RWPE2 (cell line): ENCODE data around the gene CFDP1.

Experiments used
- ATAC-seq: fragments of 200-7000 bp; cut with Tn5 transposase; 3 replicates; pipeline ENCODE4 v1.9.1; 2021; ENCODE audit warnings: low read depth
- DNase-seq: peaks from one replicate; pipeline ENCODE4 v3.0.0-alpha.2; 2020; ENCODE audit warnings: low spot score
- H3K27ac ChIP-seq: fragments of 450-650 bp; 2 replicates; pipeline ENCODE4 v1.5.1; 2017; ENCODE audit warnings: mild to moderate bottlenecking; ENCODE audit not compliant: poor library complexity, severe bottlenecking
- H3K27me3 ChIP-seq: fragments of 250-450 bp; sonication (Bioruptor Pico); 2 replicates; pipeline ENCODE4 v1.5.1; 2021; ENCODE audit warnings: mild to moderate bottlenecking, moderate library complexity; ENCODE audit not compliant: insufficient read depth, poor library complexity, severe bottlenecking
- H3K36me3 ChIP-seq: fragments of 250-450 bp; sonication (Bioruptor Pico); 2 replicates; pipeline ENCODE4 v1.5.1; 2020; ENCODE audit warnings: low read depth, mild to moderate bottlenecking, moderate library complexity
- H3K4me1 ChIP-seq: fragments of 250-450 bp; sonication (Bioruptor Pico); 2 replicates; pipeline ENCODE4 v1.5.1; 2021; ENCODE audit warnings: mild to moderate bottlenecking, moderate library complexity; ENCODE audit not compliant: insufficient read depth, poor library complexity, severe bottlenecking
- H3K4me3 ChIP-seq: fragments of 250-450 bp; sonication (Bioruptor Pico); 2 replicates; pipeline ENCODE4 v1.5.1; 2021; ENCODE audit warnings: mild to moderate bottlenecking, moderate library complexity; ENCODE audit not compliant: severe bottlenecking
- H3K9me3 ChIP-seq: fragments of 250-450 bp; sonication (Bioruptor Pico); 2 replicates; pipeline ENCODE4 v1.5.1; 2021; ENCODE audit warnings: mild to moderate bottlenecking, moderate library complexity; ENCODE audit not compliant: severe bottlenecking
- TF ChIP-seq, protein P1 (sequence below): fragments of 450-650 bp; IDR thresholded peaks from one replicate; pipeline ENCODE4 v1.5.1; 2017; ENCODE audit warnings: mild to moderate bottlenecking, moderate library complexity; ENCODE audit not compliant: poor library complexity, severe bottlenecking

Gene CFDP1

DNA sequence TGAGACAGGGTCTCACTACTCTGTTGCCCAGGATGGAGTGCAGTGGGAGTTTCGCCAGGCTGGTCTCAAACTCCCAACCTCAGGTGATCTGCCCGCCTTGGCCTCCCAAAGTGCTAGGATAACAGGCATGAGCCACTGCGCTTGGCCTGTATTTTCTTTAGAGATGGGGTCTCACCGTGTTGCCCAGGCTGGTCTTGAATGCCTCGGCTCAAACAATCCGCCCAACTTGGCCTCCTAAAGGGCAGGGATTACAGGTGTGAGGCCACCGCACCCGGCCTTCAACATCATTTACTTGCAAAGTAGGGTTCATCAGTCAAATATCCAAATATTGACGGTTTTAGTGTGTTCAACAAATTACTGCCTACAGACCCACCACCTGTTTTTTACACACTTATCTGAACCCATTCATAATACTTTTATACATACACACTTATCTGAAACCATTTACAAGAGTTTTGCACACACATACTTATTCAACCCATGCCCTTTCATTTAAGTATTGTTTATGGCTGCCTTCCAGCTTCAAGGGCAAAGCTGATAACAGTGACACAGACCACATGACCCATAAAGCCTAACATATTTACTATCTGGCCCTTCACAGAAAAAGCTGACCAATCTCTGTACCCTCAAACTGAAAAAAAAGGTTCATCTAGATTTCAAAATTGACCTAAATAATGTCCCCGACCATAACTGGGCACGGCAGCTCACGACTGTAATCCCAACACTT lies 19.3 kb upstream of the CFDP1 start:
- Histone ChIP-seq H3K27me3 (no peaks in the 10 kb centered on the region), H3K4me3 (no peak overlapping the region), H3K27ac (no peak overlapping the region), H3K36me3 (peaks cover 34% of the 10 kb centered on the region), H3K9me3 (no peaks in the 10 kb centered on the region), H3K4me1 (no peaks in the 10 kb centered on the region)
- ATAC-seq (no peak), DNase-seq (no peak)
- TF ChIP-seq, protein P1, sequence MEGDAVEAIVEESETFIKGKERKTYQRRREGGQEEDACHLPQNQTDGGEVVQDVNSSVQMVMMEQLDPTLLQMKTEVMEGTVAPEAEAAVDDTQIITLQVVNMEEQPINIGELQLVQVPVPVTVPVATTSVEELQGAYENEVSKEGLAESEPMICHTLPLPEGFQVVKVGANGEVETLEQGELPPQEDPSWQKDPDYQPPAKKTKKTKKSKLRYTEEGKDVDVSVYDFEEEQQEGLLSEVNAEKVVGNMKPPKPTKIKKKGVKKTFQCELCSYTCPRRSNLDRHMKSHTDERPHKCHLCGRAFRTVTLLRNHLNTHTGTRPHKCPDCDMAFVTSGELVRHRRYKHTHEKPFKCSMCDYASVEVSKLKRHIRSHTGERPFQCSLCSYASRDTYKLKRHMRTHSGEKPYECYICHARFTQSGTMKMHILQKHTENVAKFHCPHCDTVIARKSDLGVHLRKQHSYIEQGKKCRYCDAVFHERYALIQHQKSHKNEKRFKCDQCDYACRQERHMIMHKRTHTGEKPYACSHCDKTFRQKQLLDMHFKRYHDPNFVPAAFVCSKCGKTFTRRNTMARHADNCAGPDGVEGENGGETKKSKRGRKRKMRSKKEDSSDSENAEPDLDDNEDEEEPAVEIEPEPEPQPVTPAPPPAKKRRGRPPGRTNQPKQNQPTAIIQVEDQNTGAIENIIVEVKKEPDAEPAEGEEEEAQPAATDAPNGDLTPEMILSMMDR: no peak

DNA sequence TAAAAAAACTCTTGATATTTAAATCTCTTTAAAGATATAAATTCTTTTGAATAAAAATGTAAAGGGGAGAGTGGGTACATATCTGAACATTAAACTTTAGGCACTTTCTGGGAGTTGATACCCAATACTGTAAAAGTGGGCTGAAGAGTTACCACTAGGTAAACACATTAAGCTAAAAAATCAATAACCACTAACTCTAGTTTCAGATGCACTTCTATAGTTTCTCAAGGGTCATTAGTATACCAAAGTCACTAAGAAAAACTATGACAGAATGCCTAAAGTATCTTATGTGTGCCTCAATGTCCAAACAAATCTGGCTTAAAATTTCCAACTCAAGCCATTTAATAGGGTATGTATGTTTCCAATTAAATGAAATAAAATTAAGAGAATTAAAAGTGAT lies 13.1 kb upstream of the CFDP1 start:
- no peak overlapping the region for H3K27ac ChIP-seq
- peaks cover 59% of the 10 kb centered on the region for H3K36me3 ChIP-seq
- TF ChIP-seq, protein P1: no peak
- H3K9me3 ChIP-seq: no peaks in the 10 kb centered on the region
- H3K27me3 ChIP-seq: no peaks in the 10 kb centered on the region
- H3K4me1 ChIP-seq: no peaks in the 10 kb centered on the region
- ATAC-seq (no peak), DNase-seq (no peak)
- no peak overlapping the region for H3K4me3 ChIP-seq

DNA sequence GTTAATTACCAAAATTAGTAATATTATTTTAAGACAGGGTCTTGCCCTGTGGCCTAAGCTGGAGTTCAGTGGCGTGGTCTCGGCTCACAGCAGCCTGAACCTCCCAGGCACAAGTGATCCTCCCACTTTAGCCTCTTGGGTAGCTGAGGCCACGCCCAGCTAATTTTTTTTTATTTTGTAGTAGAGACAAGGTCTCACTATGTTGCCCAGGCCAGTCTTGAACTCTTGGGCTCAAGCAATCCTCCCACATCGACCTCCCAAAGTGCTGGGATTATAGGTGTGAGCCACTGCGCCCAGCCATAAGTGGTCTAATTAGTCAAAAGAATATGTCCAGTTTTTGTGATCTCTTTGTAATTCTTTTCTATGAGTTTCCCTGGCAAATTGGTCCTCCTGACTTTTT lies 12.0 kb upstream of the CFDP1 start:
- no peaks in the 10 kb centered on the region for H3K4me1 ChIP-seq
- no peak for DNase-seq
- TF ChIP-seq, protein P1: no peak
- no peak overlapping the region for H3K27ac ChIP-seq
- peaks cover 48% of the 10 kb centered on the region for H3K36me3 ChIP-seq
- ATAC-seq: no peak
- H3K9me3 ChIP-seq: no peaks in the 10 kb centered on the region
- no peak overlapping the region for H3K4me3 ChIP-seq
- no peaks in the 10 kb centered on the region for H3K27me3 ChIP-seq

DNA sequence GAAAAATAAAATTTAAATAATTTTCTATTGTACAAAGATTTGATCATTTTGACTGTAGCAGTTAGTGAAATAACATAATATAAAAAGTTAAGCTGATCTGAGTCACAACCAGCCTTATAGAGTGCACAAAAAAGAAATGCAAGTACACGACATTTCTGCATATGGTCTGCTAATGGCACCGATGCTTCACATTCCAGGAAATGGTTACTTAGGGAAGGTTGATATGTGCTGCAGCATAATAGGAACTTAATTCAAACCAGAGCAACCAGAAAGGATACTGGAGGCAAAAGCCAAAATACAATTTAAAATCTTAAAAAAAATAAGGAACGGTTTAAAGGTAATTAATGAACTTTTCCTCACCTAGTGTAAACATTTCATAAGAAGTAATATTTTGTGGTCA lies 10.0 kb upstream of the CFDP1 start:
- H3K4me3 ChIP-seq: no peak overlapping the region
- no peaks in the 10 kb centered on the region for H3K27me3 ChIP-seq
- TF ChIP-seq, protein P1: no peak
- no peaks in the 10 kb centered on the region for H3K9me3 ChIP-seq
- H3K27ac ChIP-seq: no peak overlapping the region
- no peaks in the 10 kb centered on the region for H3K4me1 ChIP-seq
- DNase-seq (no peak), ATAC-seq (no peak)
- peaks cover 35% of the 10 kb centered on the region for H3K36me3 ChIP-seq

DNA sequence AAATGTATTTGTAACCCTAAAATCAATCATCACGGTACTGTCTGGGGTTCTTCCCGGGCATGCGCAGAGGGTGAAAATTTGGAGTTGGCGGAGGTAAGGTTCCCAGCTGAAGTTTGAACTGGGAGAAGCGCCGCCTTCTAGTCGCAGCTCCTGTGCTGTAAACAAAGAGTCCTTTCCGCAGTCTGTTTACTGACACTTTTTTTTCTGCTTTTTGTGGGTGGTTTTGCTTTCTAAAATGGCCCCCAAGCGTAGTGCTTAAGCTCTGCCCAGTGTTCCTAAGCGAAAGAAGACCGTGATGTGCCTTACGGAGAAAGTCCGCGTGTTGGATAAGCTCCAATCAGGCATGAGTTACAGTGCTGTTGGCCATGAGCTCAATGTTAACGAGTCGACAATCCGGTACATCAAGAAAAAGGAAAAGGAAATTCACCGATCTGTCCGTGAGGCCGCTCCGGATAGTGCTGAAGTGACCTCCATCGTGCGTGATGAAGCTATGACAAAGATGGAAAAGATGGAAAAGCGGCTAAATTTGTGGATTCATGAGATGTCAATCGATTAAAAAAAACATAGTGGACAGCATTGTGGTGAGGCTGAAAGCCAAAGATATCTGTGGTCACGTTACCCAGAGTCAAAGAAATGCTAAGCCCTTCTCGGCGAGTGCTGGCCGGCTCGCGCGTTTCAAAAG lies 570 bp upstream of the CFDP1 start:
- Histone ChIP-seq H3K4me1 (no peaks in the 10 kb centered on the region), H3K4me3 (peak overlapping the region; percentile 70), H3K27me3 (no peaks in the 10 kb centered on the region), H3K27ac (peak overlapping the region; percentile 68), H3K9me3 (no peaks in the 10 kb centered on the region), H3K36me3 (peaks cover 4% of the 10 kb centered on the region)
- TF ChIP-seq, protein P1: no peak
- peak; percentile 72 for DNase-seq
- peak; percentile 74 for ATAC-seq
